ENCODE measurements around the gene LNX2.

The LNX2 gene

DNA sequence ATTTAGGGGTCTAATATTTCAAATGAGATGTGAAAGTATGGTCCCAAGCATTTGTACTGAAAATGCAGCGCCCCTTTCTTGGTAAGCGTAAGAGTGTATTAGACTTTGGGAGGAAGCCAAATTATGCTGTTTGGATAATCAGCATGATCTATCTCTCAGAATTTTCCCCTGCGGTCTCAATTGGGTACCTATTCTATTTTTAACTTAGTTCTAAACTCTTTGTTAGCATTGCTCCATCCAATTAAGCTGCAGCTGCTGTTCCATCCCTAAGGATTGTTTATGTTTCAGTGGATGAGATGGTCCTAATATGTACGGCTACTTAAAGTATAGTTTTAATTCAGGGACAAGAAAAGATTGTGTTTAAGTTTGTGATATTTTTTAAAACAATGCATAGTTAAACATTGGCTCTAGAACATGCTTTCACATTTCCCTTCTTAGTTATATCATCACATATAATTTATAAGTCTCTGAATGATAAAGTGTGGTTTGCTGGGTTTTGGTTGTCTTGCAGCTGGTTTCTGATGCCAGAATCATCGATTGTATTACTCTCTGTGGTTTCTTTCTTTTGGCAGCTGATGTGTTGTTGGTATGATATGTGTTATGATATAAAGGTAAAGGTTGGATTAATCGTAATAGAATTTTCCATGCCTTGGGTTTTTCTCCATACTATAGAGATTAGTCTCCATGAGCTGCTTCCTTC, 16.4 kb upstream of the LNX2 start:
- TF ChIP-seq, protein P1, sequence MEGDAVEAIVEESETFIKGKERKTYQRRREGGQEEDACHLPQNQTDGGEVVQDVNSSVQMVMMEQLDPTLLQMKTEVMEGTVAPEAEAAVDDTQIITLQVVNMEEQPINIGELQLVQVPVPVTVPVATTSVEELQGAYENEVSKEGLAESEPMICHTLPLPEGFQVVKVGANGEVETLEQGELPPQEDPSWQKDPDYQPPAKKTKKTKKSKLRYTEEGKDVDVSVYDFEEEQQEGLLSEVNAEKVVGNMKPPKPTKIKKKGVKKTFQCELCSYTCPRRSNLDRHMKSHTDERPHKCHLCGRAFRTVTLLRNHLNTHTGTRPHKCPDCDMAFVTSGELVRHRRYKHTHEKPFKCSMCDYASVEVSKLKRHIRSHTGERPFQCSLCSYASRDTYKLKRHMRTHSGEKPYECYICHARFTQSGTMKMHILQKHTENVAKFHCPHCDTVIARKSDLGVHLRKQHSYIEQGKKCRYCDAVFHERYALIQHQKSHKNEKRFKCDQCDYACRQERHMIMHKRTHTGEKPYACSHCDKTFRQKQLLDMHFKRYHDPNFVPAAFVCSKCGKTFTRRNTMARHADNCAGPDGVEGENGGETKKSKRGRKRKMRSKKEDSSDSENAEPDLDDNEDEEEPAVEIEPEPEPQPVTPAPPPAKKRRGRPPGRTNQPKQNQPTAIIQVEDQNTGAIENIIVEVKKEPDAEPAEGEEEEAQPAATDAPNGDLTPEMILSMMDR (IDR thresholded peaks at IDR 0.05): no peak

DNA sequence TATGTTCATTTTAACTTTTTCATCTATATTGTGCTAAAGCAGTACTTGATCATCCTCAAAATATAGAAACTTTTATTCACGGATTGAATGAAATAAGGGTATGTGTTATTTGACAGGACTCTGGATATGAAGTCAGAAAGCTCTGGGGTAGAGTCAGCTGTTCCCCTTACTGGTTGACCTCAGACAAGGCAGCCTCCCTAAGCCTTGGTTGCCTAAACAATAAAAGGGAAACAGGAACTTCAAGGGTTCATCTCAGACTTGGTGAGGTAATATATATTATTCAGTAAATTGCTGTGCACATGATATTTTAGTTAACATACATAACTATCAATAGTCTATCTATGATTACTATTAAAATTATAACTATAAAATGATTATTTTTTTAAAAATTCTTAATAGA, 14.9 kb upstream of the LNX2 start:
- TF ChIP-seq, protein P1 (IDR thresholded peaks at IDR 0.05): no peak

DNA sequence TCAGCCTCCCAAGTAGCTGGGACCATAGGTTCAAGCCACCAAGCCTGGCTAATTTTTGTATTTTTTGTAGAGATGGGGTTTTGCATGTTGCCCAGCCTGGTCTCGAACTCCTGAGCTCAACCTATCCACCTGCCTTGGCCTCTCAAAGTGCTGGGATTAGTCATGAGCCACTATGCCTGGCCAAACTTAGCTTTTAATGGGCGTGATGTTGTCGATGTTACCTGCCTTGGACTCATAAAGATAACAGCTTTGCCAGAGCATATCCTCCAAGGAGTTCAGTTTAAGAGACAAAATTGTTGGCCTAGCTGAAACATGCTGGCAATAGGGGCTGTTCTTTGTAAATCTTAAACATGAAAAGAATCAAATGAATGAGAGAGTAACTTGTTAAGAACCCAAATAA, 14.5 kb upstream of the LNX2 start:
- TF ChIP-seq, protein P1 (IDR thresholded peaks at IDR 0.05): no peak

DNA sequence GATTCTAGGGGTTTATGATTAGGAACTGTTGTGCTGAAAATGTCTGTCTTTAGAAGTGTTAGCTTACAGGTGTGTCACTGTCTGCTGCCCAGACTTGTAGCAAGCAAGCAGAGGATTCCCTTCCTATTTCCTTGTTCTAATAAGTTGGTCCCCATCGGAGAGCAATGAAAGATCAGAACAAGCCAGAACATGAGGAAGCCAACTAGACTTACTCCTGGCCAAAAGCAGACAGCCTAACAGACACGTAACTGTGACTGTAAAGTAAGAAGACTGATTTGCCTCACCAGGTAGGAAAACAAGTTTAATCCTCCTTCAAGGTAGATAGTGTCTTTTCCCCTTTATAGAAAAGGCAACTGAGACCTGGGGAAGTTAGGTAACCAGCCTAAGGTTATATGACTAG, 13.9 kb upstream of the LNX2 start:
- TF ChIP-seq, protein P1 (IDR thresholded peaks at IDR 0.05): no peak

DNA sequence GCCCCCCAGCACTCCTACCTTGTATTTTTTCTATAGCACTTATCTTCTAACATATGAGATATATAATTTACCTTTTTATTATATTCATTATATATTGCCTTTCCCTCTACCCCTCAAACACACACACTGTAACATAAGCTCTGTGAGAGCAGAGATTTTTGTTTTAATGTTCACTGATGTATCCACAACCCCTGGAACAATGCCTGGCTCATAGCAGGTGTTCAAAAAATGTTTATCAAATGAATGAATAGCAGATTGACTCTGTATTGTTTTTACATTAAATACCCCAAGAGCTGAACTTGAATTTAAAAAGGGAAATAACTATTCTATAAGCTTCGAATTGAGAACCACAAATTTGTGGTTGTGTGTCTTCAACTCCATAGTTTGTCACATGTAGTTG, 12.3 kb upstream of the LNX2 start:
- TF ChIP-seq, protein P1 (IDR thresholded peaks at IDR 0.05): no peak

DNA sequence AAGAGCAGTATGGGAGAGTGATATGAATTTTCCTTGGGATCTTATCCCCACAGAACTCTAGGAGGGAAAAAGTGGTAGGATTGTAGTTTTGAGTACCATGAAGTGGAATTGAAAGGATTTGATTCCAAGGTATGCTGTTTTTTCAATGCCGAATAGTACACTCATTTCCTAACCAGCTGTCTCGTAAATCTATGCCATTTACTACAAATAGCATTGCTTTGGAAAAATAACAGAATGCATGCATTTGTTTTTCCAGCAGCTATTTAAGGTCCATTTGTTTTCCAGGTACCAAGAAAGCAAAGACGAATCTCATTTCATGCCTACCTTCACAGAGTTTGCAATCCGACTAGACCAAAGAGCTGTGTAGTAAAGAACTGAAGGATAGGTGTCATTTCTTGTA, 11.9 kb upstream of the LNX2 start:
- TF ChIP-seq, protein P1 (IDR thresholded peaks at IDR 0.05): no peak

DNA sequence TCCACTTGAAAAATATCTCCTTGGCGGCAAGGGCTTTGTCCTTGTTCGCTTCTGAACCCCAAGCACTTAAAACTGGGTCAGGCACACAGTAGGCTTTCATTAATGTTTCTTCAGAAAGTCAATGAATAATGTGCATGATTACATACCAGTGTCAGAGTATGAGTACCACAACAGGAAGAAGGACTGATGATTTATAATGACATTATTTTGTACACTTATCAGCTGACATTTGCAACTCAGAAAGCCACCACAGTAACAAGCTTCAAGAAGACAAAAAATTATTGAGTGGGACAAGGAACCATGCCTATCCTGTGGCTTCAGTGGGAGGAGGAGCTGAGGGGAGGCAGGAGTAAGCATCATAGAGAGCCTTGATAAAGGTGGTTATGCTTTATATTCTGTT, 11.3 kb upstream of the LNX2 start:
- TF ChIP-seq, protein P1 (IDR thresholded peaks at IDR 0.05): no peak

DNA sequence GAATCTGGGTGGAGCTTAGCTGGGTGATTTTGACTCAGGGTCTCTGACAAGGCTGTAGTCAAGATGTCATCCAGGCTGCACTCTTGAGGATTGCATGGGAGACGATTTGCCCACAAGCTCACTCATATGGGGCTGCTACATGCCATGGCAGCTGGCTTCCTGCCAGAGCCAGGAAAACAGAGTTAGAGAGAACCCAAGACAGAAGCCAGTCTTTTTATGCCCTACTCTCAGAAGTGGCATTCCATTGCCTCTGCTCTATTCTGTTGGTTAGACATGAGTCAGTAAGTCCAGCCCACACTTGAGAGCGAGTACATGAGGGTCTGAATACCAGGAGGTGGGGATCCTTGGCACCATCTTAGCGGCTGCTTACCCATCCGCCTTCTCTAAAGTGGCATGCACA, 10.8 kb upstream of the LNX2 start:
- TF ChIP-seq, protein P1 (IDR thresholded peaks at IDR 0.05): no peak
